HG02642 (cell line): Measurements from ENCODE around the gene HNRNPL.
"Not testable (repeated sequence)": the region's sequence is repeated elsewhere in the genome, so short reads cannot be mapped to it uniquely, and the experiment has no call there.

Source experiments
- ATAC-seq: cut with Tn5 transposase; IDR thresholded peaks from one replicate; pipeline ENCODE4 v1.9.1; 2021; ENCODE audit warnings: mild to moderate bottlenecking; ENCODE audit not compliant: unreplicated experiment, poor library complexity

The HNRNPL gene

GRCh38 chr19:38834104-38834490 lies 15.7 kb downstream of the HNRNPL start:
- no peak for ATAC-seq

DNA sequence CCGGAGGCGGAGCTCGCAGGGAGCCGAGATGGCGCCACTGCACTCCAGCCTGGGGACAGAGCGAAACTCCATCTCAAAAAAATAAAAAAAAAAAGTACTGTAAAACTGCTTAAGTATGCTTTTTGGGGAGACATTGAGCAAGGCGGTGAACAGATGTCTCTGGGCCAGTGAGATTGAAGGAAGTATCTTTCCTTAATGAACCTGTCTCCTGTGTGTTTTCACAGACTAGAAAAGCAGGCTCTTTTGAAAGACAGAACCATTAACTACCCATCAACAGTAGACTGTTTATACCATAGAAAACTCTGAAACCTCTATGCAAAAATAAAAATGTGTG lies 16.7 kb downstream of the HNRNPL start:
- no peak for ATAC-seq

DNA sequence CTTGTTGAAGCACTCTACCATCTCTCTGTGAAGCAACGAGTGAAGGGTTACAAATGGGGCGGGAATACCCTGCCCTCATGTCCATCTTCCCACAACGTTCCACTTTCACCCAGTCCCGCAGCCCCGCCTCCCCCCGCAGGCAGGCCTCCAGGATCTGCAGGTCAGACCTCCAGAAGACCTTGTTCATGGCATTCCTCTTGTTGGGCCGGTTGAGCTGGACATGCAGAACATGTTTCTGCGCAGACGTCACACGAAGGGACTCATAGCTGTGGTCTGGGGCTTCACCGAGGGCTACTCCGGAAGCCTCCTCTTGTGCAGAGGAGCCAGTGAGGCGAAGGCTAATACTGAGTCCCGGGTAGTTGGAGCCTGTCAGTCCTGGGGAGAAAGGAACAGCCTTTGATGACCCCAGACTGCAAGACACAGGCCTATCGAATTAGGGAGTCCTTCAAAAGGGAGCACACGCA lies 18.6 kb downstream of the HNRNPL start:
- ATAC-seq, result peak; percentile 38

DNA sequence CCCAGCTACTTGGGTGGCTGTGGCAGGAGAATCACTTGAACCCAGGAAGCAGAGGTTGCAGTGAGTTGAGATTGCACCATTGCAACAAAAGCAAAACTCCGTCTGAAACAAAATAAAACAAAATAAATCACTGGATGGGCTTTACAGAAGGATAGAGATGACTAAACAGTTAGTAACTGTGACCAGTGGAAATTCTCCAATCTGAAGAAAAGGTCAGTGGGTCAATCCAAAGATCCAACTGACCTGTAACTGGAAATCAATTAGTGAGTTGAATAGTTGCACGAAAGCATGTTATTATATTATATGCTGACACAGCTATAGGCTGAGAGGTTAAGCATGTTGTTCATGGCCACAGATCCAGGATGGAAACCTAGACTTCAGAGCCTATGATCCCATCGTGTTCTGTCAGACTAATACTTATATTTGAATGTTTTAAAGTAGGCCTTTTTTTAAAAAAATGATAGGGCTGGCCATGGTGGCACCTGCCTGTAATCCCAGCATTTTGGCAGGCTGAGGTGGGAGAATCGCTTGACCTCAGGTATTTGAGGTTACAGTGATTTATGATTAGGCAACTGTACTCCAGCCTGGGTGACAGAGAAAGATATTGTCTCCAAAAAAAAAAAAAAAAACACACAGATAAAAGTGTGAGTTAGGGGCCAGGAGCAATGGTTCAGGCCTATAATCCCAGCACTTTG lies 19.6 kb downstream of the HNRNPL start:
- no peak for ATAC-seq

DNA sequence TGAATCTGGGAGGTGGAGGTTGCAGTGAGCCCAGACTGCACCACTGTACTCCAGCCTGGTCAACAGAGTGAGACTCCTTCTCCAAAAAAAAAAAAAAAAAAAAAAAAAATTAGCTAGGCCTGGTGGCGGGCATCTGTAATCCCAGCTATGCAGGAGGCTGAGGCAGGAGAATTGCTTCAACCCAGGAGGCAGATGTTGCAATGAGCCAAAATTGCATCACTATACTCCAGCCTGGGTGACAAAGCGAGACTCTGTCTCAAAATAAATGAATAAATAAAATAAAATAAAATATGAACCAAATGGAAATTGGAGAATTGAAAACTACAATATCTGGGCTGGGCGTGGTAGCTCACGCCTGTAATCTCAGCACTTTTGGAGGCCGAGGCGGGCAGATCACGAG lies 20.6 kb downstream of the HNRNPL start:
- ATAC-seq, result not testable (repeated sequence)

DNA sequence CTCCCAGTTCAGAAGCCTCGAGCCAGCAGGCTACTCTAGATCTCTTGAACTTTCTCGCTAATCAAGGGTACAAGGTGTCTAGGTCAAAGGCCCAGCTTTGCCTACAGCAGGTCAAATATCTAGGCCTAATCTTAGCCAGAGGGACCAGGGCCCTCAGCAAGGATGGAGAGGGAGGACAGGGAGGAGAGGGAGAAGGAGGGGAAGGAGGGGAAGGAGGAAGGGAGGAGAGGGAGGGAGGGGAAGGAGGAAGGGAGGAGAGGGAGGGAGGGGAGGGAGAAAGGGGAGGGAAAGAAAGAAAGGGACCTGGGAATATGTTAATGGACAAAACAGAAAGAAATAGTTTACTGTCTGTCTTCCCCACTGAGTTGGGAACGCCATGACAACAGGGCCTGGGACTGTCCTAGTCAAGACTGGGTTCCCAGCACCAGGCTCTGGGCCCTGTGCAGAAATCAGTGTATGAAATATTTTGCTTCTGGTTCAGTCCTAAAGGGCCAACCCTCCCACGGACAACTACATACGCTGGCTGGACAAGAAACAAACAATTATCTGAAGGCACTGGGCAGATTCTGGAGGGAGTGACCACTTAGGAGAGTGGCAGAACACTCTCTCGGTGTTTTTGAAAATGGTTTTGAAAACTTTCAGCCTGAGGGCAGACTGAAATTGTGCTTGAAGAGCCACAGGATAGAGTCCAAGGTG lies 22.8 kb downstream of the HNRNPL start:
- ATAC-seq, result no peak

- ATAC-seq, result not testable (repeated sequence)
Measured at GRCh38 chr19:38825936-38826335, 23.9 kb downstream of the HNRNPL start.

- not testable (repeated sequence) for ATAC-seq
Measured at GRCh38 chr19:38821230-38821825, 28.5 kb downstream of the HNRNPL start.

- no peak for ATAC-seq
Measured at GRCh38 chr19:38819231-38819920, 30.4 kb downstream of the HNRNPL start.

- no peak for ATAC-seq
Measured at GRCh38 chr19:38817081-38817480, 32.7 kb downstream of the HNRNPL start.

DNA sequence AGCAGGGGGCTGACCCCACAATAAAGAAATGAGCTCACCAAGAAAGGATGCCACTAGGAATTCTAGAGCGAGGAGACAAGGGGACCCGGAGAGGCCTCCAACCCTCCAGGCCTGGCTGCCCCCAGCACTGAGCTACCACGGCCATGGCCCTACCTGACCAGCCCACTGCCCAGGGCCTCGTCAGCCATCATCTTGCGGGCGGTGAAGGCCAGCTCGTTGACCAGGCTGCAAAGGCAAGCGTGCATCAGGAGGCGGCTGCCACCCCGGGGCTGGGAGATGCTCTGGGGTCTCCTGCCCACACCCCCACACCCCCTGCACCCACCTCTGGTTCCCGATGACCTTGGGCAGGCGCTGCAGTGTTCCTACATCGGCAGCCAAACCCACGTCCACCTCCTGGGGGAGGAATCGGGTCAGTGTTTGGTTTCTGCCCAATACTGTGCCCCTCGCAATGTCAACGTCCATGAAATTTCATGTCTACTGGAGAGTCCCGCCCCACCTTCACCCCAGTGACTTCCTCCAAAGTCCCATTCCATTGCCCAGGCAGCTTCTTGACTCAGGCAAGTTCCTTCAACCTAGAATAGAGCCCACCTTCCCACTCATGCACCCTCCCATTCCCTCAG lies 33.5 kb downstream of the HNRNPL start:
- no peak for ATAC-seq

DNA sequence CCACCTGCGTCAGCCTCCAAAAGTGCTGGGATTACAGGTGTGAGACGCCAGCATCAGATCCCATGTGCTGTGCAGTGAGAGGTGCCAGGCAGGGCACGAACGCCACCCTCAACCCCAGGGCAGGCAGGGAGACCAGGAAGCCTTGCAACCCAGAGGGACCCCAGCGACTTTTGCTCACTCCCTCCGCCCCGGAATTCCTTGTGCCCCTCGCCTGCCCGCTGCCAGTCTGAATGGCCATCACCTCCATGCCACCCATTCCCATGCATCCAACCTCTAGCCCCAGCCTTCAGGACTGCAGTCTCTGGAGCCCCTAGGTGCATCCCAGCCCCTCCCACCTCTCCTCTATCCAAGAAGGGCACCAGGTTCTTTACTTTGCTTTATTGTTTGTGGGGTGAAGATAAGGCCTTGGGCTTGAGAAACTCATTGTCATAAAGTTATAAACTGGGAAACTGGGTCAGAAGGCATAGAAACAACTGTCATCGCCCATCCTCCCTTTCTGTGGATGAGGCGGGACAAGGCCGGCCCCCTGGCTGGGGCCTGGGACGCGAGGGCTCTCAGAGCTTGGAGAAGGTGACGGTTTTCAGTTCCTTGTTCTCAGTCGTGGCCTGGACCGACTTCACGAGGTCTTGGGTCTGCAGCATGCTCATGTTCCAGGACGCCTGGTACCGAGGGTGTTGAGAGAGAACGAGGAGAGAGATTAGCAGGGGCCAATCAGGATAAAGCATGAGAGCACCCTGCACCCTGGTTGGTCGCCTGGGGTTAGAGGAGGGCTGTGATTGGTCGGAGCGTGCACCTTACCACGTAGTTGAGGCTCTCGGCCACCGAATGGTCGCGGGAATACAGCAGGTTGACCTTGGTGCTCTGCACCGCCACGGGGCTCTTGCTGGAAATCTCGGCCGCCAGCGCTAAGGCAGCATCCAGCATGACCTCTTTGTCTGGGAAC lies 34.5 kb downstream of the HNRNPL start:
- no peak for ATAC-seq

GRCh38 chr19:38813932-38814331 lies 35.9 kb downstream of the HNRNPL start:
- ATAC-seq, result not testable (repeated sequence)

GRCh38 chr19:38813323-38813722 lies 36.5 kb downstream of the HNRNPL start:
- no peak for ATAC-seq

DNA sequence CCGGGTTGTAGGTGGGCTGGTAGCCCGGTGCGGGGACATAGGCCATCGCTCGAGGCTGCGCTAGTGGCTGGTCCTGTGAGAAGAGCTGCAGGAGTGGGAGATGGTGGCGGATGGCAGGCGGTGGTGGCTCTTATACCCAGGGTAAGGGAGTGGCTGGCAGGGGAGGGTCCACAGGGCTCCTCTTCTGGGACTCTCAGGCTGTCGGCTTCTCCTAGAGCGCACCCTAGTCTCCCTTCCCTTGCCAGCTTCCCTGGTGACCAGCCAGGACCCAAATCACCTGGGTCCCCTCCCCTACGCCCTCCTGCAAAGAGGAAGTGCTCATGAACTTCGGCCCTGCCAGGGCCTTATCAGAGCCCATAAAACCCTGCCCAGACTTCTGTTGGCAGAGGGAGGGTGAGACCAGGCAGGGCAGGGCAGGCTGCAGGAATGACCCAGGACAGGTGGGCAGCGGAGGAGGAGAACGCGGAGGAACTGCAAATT lies 36.9 kb downstream of the HNRNPL start, which contains the start of gene LGALS4:
TSS of gene LGALS4 (minus strand) at position 105 of the 480 bp plus-strand sequence. CDS start at position 46, 59 bp downstream.
- ATAC-seq, result no peak

DNA sequence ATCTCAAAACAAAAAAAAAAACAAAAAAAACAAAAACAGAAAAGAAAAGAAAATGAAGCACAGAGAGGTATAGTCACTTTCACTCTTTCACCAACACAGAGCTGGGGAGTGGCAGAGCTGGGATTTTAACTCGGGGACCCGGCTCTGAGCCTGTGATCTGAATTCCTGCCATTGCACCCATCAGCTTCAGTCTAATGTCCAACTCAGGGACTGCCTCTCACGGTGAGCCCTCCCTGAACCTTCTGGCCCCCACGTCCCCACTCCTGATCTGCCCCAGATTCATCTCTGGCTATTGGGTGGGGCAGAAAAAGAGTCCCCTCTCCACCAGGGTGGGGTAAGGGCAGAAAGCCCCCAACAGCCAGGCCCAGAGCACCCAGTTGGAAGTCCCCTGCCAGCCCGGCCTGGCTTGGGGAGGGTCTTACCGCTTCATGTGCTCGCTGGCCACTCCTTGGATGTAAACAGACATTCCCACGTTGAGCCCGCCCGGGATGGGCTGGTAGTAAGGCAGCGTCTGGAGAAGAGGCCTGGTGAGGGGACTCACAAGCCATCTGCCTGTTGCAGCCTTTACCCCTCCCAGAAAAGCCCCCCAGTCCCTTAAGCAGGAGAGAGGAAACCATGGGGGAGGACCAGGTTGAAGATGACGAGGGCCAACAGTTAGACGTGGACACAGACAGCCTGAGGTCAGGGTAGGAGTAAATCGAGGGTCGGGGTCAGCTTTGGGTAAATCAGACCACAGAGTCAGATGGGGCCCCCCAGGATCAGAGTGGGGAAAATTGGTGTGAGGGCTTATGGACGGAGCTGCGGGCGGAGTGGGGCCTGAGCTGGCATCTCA lies 37.6 kb downstream of the HNRNPL start:
- ATAC-seq, result no peak

DNA sequence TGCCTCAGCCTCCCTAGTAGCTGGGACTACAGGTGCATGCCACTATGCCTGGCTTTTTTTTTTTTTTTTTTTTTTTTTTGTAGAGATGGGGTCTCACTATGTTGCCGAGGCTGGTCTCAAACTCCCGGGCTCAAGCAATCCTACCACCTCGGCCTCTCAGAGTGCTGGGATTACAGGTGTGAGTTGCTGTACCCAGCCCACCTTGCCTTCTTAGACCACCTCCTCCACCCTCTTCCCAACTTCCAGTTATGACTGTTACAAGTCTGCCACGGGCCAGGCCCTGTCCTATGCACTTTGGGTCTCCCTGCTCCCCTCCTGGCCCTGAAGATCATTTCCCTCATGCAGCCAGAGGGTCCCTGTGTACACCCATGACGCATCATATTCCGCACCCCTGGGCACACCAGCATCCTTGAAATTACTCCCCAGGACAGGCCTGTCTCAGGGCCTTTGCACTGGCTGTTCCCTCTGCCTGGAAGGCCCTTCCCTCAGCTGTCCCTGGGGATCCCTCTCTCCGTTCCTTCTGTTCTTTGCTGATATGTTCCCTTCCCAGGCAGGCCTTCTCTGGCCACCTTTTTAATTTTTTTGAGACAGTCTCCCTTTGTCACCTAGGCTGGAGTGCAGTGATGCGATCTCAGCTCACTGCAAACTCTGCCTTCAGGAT lies 40.1 kb downstream of the HNRNPL start:
- ATAC-seq, result no peak

DNA sequence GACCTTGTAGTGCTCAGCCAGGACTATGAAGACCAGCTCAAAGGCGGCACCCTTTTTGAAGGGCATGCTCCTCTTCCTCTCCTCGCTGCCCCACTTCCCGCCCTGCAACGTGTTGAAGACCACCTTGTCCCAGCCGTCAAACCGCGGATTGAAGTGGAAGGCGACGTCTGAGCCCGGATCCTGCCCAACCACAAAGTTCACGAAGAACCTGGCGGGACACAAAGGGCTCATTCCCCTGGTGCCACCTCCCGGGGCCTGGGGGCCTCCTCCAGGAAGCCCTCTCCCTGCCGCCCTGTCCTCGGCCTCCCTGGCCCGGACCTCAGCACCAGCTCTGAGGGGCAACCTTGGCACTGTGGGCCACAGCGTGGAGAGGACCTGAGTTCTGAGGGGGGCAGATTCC lies 41.0 kb downstream of the HNRNPL start:
- no peak for ATAC-seq
